ENCODE data around the gene UBXN7.
"Not testable (repeated sequence)": the region's sequence is repeated elsewhere in the genome, so short reads cannot be mapped to it uniquely, and the experiment has no call there.

The UBXN7 gene

GRCh38 chr3:196414469-196414868 is 17.8 kb downstream of the UBXN7 start:
- no peak for DNase-seq

- no peak for DNase-seq
Observed at GRCh38 chr3:196412704-196413103, 19.5 kb downstream of the UBXN7 start.

GRCh38 chr3:196409409-196409808 is 22.8 kb downstream of the UBXN7 start:
- no peak for DNase-seq

- DNase-seq: no peak
Observed at GRCh38 chr3:196408565-196409300, 23.5 kb downstream of the UBXN7 start.

- no peak for DNase-seq
Observed at GRCh38 chr3:196406811-196407470, 25.3 kb downstream of the UBXN7 start.

GRCh38 chr3:196400331-196400730 is 31.9 kb downstream of the UBXN7 start:
- no peak for DNase-seq

GRCh38 chr3:196399485-196399945 is 32.7 kb downstream of the UBXN7 start:
- DNase-seq: no peak

GRCh38 chr3:196398782-196399181 is 33.4 kb downstream of the UBXN7 start:
- DNase-seq: no peak

GRCh38 chr3:196397941-196398340 is 34.3 kb downstream of the UBXN7 start:
- DNase-seq: no peak

- no peak for DNase-seq
Observed at GRCh38 chr3:196390116-196390515, 42.1 kb downstream of the UBXN7 start.

GRCh38 chr3:196388956-196389355 is 43.3 kb downstream of the UBXN7 start:
- DNase-seq: no peak

GRCh38 chr3:196387941-196388340 is 44.3 kb downstream of the UBXN7 start:
- DNase-seq: not testable (repeated sequence)

- not testable (repeated sequence) for DNase-seq
Observed at GRCh38 chr3:196386797-196387196, 45.4 kb downstream of the UBXN7 start.

GRCh38 chr3:196386034-196386433 is 46.2 kb downstream of the UBXN7 start:
- DNase-seq: not testable (repeated sequence)

- DNase-seq: not testable (repeated sequence)
Observed at GRCh38 chr3:196385446-196385845, 46.8 kb downstream of the UBXN7 start.

- no peak for DNase-seq
Observed at GRCh38 chr3:196378146-196378841, 53.9 kb downstream of the UBXN7 start.

GRCh38 chr3:196377321-196377720 is 54.9 kb downstream of the UBXN7 start:
- no peak for DNase-seq

GRCh38 chr3:196365736-196366135 is 66.5 kb downstream of the UBXN7 start:
- DNase-seq: no peak

- no peak for DNase-seq
Observed at GRCh38 chr3:196360586-196360985, 71.6 kb downstream of the UBXN7 start.

GRCh38 chr3:196358540-196358939 is 73.7 kb downstream of the UBXN7 start:
- DNase-seq: not testable (repeated sequence)

GRCh38 chr3:196357905-196358304 is 74.3 kb downstream of the UBXN7 start:
- DNase-seq: no peak

- no peak for DNase-seq
Observed at GRCh38 chr3:196356556-196356955, 75.7 kb downstream of the UBXN7 start.

- no peak for DNase-seq
Observed at GRCh38 chr3:196355668-196356067, 76.6 kb downstream of the UBXN7 start.

GRCh38 chr3:196354132-196354531 is 78.1 kb downstream of the UBXN7 start:
- DNase-seq: no peak
